K562 (cell line): ENCODE data around the gene RTF1. TPM values are rescaled to one million over a fixed set of nuclear protein-coding genes. Genes with fewer than 3 reads are reported as not detected.

Experiments used
- CGGBP1 ChIP-seq: fragments of 250-450 bp; sonication (Bioruptor Pico); IDR thresholded peaks from 2 replicates; pipeline ENCODE4 v1.9.0; 2021; ENCODE audit warnings: mild to moderate bottlenecking
- CREB1 ChIP-seq, 2 experiments: sonication (generic) in 1 of 2; formaldehyde crosslinking in 1 of 2; IDR thresholded peaks; 2 replicates each; pipeline versions ENCODE4 v1.6.1 to v1.8.0; 2012 to 2022; ENCODE audit warnings: inconsistent platforms in 1 of 2, mild to moderate bottlenecking in 1 of 2, missing genetic modification reagents in 1 of 2, moderate library complexity in 1 of 2
- ELF2 ChIP-seq: fragments of 250-450 bp; sonication (Bioruptor Pico); IDR thresholded peaks from 2 replicates; pipeline ENCODE4 v1.5.0; 2021; ENCODE audit warnings: mild to moderate bottlenecking
- GTF2E2 ChIP-seq: fragments of 200-800 bp; sonication (Bioruptor generic); IDR thresholded peaks from 2 replicates; pipeline ENCODE4 v1.6.1; 2016; ENCODE audit warnings: missing genetic modification characterization, missing compliant biosample characterization
- HCFC1 ChIP-seq: IDR thresholded peaks from 2 replicates; pipeline ENCODE4 v1.6.1; 2012; ENCODE audit warnings: low read depth, low read length, improper control_type of control experiment
- HMGN3 ChIP-seq: IDR thresholded peaks from 2 replicates; pipeline ENCODE4 v1.6.1; 2011; ENCODE audit warnings: borderline replicate concordance, low read depth, mild to moderate bottlenecking, mixed read lengths, low read length; ENCODE audit not compliant: insufficient read length; ENCODE audit errors: extremely low read depth
- KLF6 ChIP-seq: fragments of 250-450 bp; sonication (Bioruptor Pico); IDR thresholded peaks from 2 replicates; pipeline ENCODE4 v1.4.0; 2020; ENCODE audit warnings: mild to moderate bottlenecking, moderate library complexity, borderline replicate concordance
- MBD2 ChIP-seq: sonication (generic); IDR thresholded peaks from 2 replicates; pipeline ENCODE4 v1.6.1; 2016; ENCODE audit warnings: low read depth, borderline replicate concordance
- MED1 ChIP-seq: sonication (generic); formaldehyde crosslinking; IDR thresholded peaks from 2 replicates; pipeline ENCODE4 v1.8.1; 2023; ENCODE audit warnings: missing genetic modification reagents, borderline replicate concordance
- PBX2 ChIP-seq, 2 experiments: IDR thresholded peaks in 1 of 2; conservative IDR thresholded peaks in 1 of 2; 2 replicates each; pipeline ENCODE4 v1.6.1; 2016; ENCODE audit warnings: low read depth in 2 of 2, mild to moderate bottlenecking in 1 of 2, missing compliant biosample characterization in 1 of 2, missing genetic modification characterization in 1 of 2, moderate library complexity in 1 of 2
- POLR2AphosphoS2 ChIP-seq: IDR thresholded peaks from 2 replicates; pipeline ENCODE4 v1.6.1; 2012; ENCODE audit warnings: low read length, improper control_type of control experiment
- POLR2G ChIP-seq: fragments of 200-400 bp; formaldehyde crosslinking; IDR thresholded peaks from 2 replicates; pipeline ENCODE4 v1.6.1; 2017; ENCODE audit warnings: low read depth, mild to moderate bottlenecking, antibody characterized with exemption, low read length, moderate library complexity
- RBM39 ChIP-seq: fragments of 200-400 bp; formaldehyde crosslinking; optimal IDR thresholded peaks from 2 replicates; pipeline ENCODE3; 2018; ENCODE audit warnings: low read depth, low read length
- SAFB ChIP-seq: fragments of 200-400 bp; formaldehyde crosslinking; IDR thresholded peaks from 2 replicates; pipeline ENCODE4 v1.6.1; 2017; ENCODE audit warnings: low read depth, low read length, borderline replicate concordance
- SMARCA5 ChIP-seq: fragments of 450-650 bp; IDR thresholded peaks from 2 replicates; pipeline ENCODE4 v1.6.1; 2016
- STAT6 ChIP-seq: sonication (generic); formaldehyde crosslinking; IDR thresholded peaks from 2 replicates; pipeline ENCODE4 v1.8.1; 2023; ENCODE audit warnings: mild to moderate bottlenecking, missing genetic modification reagents
- TCF7 ChIP-seq: sonication (generic); IDR thresholded peaks from 2 replicates; pipeline ENCODE4 v1.6.1; 2016; ENCODE audit warnings: antibody characterized with exemption, borderline replicate concordance
- TCFL5 ChIP-seq: fragments of 250-450 bp; sonication (Bioruptor Pico); conservative IDR thresholded peaks from 2 replicates; pipeline ENCODE4 v1.6.1; 2021; ENCODE audit warnings: mild to moderate bottlenecking, moderate library complexity, matching md5 sums
- TEAD4 ChIP-seq, 2 experiments: sonication (generic) in 1 of 2; formaldehyde crosslinking in 1 of 2; IDR thresholded peaks; 2 replicates each; pipeline versions ENCODE4 v1.6.1 to v1.8.0; 2012 to 2022; ENCODE audit warnings: borderline replicate concordance in 1 of 2, inconsistent platforms in 1 of 2, low read length in 1 of 2, mild to moderate bottlenecking in 1 of 2, missing genetic modification reagents in 1 of 2
- ZNF146 ChIP-seq: IDR thresholded peaks from one replicate; pipeline ENCODE4 v1.6.1; 2018; ENCODE audit warnings: missing compliant biosample characterization; ENCODE audit not compliant: unreplicated experiment
- ZNF77 ChIP-seq: fragments of 250-450 bp; sonication (Bioruptor Pico); IDR thresholded peaks from 2 replicates; pipeline ENCODE4 v1.5.0; 2020
- ZSCAN32 ChIP-seq: fragments of 450-650 bp; formaldehyde crosslinking; IDR thresholded peaks from 2 replicates; pipeline ENCODE4 v1.4.0; 2020; ENCODE audit warnings: mild to moderate bottlenecking, moderate library complexity
- polyA plus RNA-seq, 8 experiments: library from polyadenylated mRNA; depleted of rRNA in 4 of 8; stranded (reverse) in 5 of 8; unstranded in 3 of 8; fragments of >200 nt; fragmentation: Nextera tagmentation in 2 of 8; fragmentation: Illumina TruSeq in 1 of 8; extraction: Ambion mirVana in 2 of 8; extraction: Trizol in 1 of 8; gene quantifications; 2 replicates each; pipeline versions ENCODE4 v1.2.1 to v1.2.3, GENCODE V29; 2011 to 2014; ENCODE audit warnings: inconsistent platforms in 1 of 8, missing spikeins in 1 of 8
- total RNA-seq, 7 experiments: library from RNA; depleted of rRNA in 6 of 7; stranded (reverse); fragments of >200 nt in 6 of 7; fragmentation: Illumina TruSeq in 2 of 7; extraction: Trizol in 2 of 7; gene quantifications; 2 replicates each; pipeline versions ENCODE4 v1.2.1 to v1.2.3, GENCODE V29; 2011 to 2021; ENCODE audit warnings: low replicate concordance in 1 of 7

Gene RTF1
- total and polyA plus RNA-seq, 9 of the 15 experiments (the other 6 are each of a cell fraction or from before 2014, with no cell fraction given), result 7.6 to 69.5 (median 31.5) TPM

- 0 out of 2 replicates have a peak, but pooled peaks have one; percentile 64 for TF ChIP-seq STAT6 (CRISPR knock-in tag)
- peak; percentile 61; the same call in 1 of the 2 replicates for TF ChIP-seq GTF2E2 (tag)
- TF ChIP-seq HMGN3, result peak; percentile 82
- no peak for TF ChIP-seq SMARCA5
- no peak for TF ChIP-seq POLR2AphosphoS2
- TF ChIP-seq HCFC1, result no peak
- peak; percentile 23; the same call in 1 of the 2 replicates for TF ChIP-seq KLF6 (CRISPR knock-in tag)
- TF ChIP-seq CGGBP1, result no peak
- TF ChIP-seq MBD2, result peak; percentile 37; the same call in 1 of the 2 replicates
- TF ChIP-seq POLR2G, result peak; percentile 86
- TF ChIP-seq CREB1 (IDR thresholded peaks at IDR 0.05), result no peak
- peak; percentile 22; the same call in 1 of the 2 replicates for TF ChIP-seq CREB1 (CRISPR knock-in tag; IDR thresholded peaks at IDR 0.05)
- no peak for TF ChIP-seq ZNF77 (CRISPR knock-in tag)
- no peak for TF ChIP-seq TCFL5 (CRISPR knock-in tag)
- no peak for TF ChIP-seq MED1 (CRISPR knock-in tag)
- TF ChIP-seq TEAD4 (IDR thresholded peaks at IDR 0.05; ENCODE audit: low read length), result no peak
- no peak for TF ChIP-seq TEAD4 (CRISPR knock-in tag; IDR thresholded peaks at IDR 0.05; ENCODE audit: borderline replicate concordance)
- TF ChIP-seq RBM39, result no peak
- TF ChIP-seq ZNF146 (CRISPR knock-in tag), result no peak
- TF ChIP-seq ELF2 (CRISPR knock-in tag), result peak; percentile 44; the same call in 1 of the 2 replicates
- TF ChIP-seq ZSCAN32 (CRISPR knock-in tag), result no peak
- TF ChIP-seq PBX2 (CRISPR knock-in tag; IDR thresholded peaks at IDR 0.05; ENCODE audit: low read depth), result no peak
- no peak for TF ChIP-seq PBX2 (tag; conservative IDR thresholded peaks at IDR 0.05; ENCODE audit: low read depth)
- no peak for TF ChIP-seq TCF7
- TF ChIP-seq SAFB, result no peak; the same call in 1 of the 2 replicates
Observed at GRCh38 chr15:41495736-41496599, 79.1 kb downstream of the RTF1 start (continued).
